VCaP (cell line): ENCODE results near the gene IPMK.
A peak's percentile ranks its signal among the peaks of the same experiment; 100 is the strongest.
"Not testable (repeated sequence)": the region's sequence is repeated elsewhere in the genome, so short reads cannot be mapped to it uniquely, and the experiment has no call there.

Experiments
- H3K27ac ChIP-seq: fragments of 450-650 bp; 2 replicates; pipeline ENCODE4 v1.5.1; 2017
- TF ChIP-seq, protein P1 (sequence below): fragments of 450-650 bp; conservative IDR thresholded peaks from 2 replicates; pipeline ENCODE4 v1.5.1; 2017; ENCODE audit warnings: mild to moderate bottlenecking, moderate library complexity

The IPMK gene

DNA sequence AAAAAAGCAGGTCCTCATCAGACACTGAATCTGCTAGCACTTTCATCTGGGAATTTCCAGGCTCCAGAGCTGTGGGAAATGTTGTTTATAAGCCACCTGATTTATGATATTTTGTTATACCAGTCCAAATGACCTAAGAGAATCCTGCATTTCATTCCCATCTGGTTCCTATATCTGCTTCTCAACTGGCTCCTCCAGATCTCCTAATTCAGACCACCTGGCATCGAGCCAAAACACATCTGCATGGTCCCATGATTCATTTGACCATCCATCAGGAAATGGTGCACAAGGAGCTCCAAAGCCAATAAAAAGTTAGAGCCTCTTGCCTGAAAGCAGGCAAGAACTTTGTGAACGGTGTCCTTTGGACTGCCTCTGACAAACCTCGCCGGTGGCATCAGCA lies 108.9 kb downstream of the IPMK start:
- TF ChIP-seq, protein P1, sequence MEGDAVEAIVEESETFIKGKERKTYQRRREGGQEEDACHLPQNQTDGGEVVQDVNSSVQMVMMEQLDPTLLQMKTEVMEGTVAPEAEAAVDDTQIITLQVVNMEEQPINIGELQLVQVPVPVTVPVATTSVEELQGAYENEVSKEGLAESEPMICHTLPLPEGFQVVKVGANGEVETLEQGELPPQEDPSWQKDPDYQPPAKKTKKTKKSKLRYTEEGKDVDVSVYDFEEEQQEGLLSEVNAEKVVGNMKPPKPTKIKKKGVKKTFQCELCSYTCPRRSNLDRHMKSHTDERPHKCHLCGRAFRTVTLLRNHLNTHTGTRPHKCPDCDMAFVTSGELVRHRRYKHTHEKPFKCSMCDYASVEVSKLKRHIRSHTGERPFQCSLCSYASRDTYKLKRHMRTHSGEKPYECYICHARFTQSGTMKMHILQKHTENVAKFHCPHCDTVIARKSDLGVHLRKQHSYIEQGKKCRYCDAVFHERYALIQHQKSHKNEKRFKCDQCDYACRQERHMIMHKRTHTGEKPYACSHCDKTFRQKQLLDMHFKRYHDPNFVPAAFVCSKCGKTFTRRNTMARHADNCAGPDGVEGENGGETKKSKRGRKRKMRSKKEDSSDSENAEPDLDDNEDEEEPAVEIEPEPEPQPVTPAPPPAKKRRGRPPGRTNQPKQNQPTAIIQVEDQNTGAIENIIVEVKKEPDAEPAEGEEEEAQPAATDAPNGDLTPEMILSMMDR: no peak
- no peak overlapping the region for H3K27ac ChIP-seq

DNA sequence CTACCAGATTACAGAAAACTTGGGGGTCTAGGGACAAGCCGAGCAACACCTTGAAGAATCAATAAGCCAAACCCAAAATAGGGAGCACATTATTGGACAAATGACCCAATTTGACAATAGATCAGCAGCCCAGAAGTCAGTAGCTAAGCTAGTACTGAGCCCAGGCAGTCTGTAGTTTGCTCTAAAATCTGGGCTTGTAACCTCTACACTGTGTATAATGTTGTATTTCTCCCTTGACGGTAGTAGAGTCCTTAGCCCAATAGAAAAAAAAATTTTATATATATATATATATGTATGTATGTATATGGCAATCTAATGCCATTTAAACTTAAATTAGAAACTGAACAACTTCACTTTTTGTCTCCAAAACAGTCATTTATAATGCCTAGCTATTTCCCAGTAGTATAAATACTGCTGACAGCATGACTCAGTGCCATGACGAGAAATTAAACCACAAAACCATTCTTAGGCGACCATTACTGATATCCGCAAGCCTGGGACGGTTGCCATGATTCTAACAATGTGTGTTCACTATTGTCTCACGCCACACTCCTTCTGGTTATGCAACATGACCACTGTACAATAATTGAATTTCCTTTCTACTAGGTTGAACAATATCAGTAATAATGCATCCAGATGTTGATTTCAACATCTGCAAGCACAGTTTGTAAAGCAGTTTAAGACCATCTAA lies 110.5 kb downstream of the IPMK start:
- no peak overlapping the region for H3K27ac ChIP-seq
- TF ChIP-seq, protein P1: no peak

DNA sequence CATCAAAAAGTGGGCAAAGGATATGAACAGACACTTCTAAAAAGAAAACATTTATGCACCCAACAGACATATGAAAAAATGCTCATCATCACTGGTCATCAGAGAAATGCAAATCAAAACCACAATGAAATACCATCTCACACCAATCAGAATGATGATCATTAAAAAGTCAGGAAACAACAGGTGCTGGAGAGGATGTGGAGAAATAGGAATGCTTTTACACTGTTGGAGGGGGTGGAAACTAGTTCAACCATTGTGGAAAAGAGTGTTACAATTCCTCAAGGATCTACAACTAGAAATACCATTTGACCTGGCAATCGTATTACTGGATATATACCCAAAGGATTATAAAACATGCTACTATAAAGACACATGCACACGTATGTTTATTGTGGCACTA lies 111.8 kb downstream of the IPMK start:
- not testable (repeated sequence) for H3K27ac ChIP-seq

DNA sequence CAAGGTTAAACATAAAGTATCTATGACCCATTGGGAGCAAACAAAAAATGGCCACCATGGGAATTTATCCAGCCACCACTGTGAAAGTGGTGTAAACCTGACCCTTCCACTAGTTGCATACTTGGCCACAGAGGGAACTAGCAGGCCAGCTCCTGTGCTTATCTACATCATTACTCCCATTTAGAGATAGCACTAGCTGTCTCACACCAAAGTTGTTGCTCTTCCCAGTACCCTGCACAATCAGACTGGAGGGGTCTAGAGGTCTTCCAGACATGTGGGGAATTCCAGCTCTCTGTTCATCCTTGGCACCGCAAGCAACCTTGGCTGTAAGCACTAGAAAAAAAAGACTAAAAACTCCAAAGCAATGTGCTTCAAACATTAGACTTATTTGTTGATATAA lies 113.9 kb downstream of the IPMK start:
- no peak overlapping the region for H3K27ac ChIP-seq
- TF ChIP-seq, protein P1: no peak

DNA sequence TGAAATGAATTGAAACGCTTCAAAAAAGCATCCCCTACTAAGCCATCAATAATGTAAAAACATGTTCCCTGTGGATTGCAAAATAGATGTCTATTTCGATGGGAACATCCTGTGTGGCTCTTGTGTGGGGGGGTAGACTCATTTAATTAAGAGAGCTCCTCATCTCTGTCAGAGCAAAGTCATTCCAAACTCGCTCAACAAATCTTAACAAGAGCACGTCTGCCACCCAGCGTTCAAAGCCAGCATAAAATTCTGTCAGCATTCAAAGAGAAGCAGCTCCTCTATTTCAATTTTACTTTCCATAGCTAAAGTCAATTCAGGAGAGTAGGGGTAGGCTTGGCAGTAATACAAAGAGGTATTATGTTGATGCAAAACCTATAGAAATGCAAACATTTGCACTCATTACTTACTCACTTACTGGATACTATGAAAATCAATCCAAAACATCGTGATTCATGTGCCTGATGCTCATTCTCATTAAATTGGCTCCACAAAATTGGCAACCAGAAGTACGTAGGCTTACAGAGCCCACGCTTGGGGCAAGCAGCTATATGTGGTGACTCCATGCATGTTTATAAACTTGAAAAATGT lies 114.9 kb downstream of the IPMK start:
- TF ChIP-seq, protein P1: peak; percentile 81

DNA sequence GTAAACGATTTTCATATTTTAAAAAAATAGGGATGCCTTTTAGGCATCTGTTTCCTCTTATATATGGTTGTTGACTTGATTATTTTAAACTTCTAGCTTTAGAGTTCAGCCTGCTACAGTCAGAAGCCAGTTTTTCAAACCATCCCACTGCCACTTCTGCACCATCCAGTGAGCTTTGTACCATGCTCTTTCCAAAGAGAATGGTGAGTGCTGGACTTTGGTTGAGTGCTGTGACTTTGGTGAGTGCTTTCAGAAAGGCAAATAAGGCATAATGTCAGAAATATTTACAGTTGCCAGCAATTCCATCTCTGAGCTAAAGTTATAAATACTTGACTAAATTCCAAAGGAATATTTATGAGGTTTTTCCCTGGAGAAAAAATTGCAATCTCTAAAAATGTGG lies 117.4 kb downstream of the IPMK start:
- H3K27ac ChIP-seq: no peak overlapping the region
- TF ChIP-seq, protein P1: no peak

More for the DNA sequence above, 114.9 kb downstream of the IPMK start:
- no peak overlapping the region for H3K27ac ChIP-seq

DNA sequence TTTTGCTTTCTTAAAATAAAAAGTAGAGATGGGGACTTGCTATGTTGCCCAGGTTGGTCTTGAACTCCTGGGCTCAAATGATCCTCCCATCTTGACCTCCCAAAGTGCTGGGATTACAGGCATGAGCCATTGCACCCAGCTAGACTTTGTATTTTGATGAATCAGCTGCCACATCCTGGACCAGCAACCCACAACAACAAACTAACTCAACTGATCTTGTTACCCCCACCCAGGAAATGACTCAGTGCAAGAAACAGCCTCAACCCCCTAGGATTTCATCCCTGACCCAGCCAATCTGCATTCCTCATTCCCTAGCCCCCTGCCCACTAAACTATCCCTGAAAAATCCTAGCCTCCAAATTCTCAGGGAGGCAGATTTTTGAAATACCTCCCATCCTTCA lies 123.8 kb downstream of the IPMK start:
- H3K27ac ChIP-seq: no peak overlapping the region
- TF ChIP-seq, protein P1: no peak
